ENCODE measurements around the gene RASAL2.
A peak's percentile ranks its signal among the peaks of the same experiment; 100 is the strongest.

Gene RASAL2

GRCh38 chr1:178528953-178529335 lies 435.0 kb downstream of the RASAL2 start:
- no peak for DNase-seq

DNA sequence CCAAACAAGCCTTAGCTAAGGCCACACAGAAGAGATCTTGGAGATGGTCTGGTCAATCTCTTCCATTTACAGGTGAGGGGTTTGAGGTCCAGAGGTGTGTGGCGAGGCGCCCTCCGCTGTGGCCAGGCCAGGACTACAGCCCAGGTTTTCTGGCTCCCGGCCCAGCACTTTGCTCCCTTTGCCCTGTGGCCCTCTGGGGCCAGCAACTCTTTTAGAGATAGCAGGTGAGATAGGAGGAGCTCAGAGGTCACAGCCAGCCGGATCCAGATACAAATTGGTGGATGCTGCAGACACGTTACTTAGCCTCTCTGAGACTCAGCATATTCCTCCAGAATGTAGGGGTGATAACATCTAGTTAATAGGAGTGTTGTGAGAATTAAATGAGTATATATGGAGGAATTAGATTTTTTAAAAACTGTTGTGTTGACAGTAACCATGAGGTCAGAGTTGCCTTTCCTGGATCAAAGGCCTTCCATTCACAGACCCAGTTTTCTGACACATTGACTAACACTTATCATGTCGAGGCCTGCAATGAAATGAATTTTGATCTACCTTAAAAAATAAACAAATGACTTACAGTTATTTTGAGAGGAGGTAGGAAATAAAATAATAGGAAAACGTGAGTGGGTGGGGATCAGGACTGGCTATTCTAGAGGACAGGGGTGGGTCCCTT lies 435.6 kb downstream of the RASAL2 start:
- DNase-seq = no peak

DNA sequence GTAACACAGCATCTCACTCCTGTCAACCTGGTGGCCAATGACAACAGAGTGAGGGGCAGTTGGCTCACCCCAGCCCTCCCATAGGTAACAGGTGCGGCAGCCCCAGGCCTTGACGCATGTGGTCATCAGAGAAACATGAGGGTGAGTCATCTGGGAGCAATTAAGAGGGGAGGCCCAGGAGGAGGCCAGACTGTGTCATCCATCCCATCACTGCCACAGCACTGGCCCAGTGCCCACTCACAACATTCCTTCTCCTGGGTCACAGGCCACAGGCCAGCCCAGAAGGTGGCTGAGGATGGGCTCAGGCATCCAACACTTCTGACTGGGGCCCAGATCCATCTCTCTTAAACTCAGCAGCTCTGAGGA lies 436.1 kb downstream of the RASAL2 start:
- no peak for DNase-seq

DNA sequence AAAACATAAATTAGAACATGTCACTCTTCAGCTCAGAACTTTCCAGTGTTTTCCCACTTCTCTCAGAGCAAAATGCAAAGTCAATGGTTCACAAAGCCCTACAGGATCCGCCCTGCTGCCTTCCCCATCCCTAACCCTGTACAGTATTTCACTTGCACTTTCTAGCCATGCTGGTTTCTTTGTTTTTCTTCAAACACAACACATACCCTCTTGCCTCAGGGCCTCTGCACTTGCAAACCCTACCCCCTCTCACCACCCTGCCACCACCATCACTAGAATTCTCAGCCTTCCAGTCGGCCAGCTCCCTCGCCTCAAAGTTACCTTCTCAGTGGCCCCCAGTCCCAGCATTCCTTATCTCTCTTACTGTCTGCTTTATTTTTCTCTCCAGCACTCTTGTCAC lies 436.6 kb downstream of the RASAL2 start:
- DNase-seq = no peak

GRCh38 chr1:178531887-178532286 lies 438.0 kb downstream of the RASAL2 start:
- DNase-seq = no peak

DNA sequence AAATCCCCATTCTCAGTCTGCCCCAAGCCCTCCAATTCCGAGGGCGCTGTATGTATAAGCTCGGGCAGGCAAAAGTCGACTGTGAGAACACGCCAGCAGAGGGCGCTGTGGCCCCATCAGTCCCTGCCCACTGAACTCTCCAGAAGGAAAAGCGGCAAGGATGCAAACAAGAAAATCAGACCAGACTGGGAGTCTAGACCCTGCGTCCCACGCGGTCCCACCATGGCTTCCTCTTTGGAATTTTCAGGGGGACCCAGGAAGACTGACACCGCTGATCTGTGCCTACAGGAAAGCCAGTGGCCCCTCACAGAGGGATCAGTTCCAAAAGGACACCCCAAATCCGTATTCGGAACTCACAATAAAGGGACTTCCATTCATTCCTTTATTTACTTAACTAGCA lies 438.5 kb downstream of the RASAL2 start:
- peak; percentile 93 for DNase-seq

GRCh38 chr1:178533121-178533946 lies 439.4 kb downstream of the RASAL2 start:
- no peak for DNase-seq
